ENCODE data around the gene MRAS.
A peak's percentile ranks its signal among the peaks of the same experiment; 100 is the strongest.
"Not testable (repeated sequence)": the region's sequence is repeated elsewhere in the genome, so short reads cannot be mapped to it uniquely, and the experiment has no call there.

MRAS gene

DNA sequence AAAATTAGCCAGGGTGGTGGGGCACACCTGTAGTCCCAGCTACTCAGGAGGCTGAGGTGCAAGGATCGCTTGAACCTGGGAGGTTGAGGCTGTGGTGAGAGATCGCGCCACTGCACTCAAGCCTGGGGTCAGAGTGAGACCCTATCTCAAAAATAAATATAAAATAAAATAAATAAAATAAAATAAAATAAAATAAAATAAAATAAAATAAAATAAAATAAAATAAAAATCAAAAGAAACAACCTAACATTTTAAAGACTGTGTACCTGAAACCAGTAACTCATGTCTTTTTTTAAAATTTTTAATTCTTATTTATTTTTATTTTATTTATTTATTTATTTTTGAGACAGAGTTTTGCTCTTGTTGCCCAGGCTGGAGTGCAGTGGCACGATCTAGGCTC, 78.4 kb downstream of the MRAS start:
- not testable (repeated sequence) for DNase-seq

DNA sequence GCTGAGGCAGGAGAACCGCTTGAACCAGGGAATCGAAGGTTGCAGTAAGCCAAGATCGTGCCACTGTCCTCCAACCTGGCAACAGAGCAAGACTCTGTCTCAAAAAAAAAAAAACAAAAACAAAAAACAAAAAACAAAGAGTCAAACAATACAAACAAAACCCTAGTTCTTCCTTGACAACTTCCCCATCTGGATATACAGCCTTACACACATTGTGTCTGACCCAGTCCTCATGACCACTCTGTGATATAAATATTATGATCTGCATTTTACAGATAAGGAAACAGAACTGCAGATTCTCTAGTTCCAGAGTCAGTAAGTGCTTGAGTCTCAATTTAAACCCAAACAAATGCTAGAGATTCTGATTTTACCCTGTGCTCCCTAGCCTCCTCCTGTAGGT, 81.3 kb downstream of the MRAS start:
- no peak for DNase-seq

DNA sequence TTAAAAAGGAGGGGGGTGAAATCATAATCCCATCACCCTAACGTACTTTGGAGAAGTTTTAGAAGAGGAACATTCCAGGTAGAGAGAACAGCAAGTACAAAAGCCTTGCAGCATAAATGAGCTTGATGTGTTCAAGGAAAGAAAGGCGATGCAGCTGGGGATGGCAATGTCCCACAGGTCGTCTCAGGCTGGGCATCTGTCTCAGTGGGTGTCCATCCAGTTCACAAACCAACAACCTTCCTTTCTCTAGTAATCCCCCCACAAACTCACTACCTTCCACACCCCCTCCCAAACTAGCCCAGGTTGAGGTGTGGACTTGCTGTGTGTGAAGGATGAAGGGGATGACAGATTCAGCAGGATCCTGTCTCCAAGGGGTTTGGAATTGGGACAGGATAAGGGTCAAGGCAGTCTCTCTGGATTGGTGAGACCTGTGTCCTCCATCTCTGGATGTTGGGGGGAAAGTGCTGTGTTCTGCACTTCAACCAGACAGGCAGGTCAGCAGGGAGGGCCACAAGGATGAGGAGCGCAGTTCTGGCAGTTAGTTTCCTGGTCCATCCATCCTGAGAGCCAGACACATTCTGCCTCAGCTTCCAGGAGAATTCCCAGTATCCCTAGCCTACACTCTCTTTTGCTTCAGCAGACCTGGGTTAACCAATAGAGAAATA, 84.3 kb downstream of the MRAS start:
- no peak for DNase-seq

DNA sequence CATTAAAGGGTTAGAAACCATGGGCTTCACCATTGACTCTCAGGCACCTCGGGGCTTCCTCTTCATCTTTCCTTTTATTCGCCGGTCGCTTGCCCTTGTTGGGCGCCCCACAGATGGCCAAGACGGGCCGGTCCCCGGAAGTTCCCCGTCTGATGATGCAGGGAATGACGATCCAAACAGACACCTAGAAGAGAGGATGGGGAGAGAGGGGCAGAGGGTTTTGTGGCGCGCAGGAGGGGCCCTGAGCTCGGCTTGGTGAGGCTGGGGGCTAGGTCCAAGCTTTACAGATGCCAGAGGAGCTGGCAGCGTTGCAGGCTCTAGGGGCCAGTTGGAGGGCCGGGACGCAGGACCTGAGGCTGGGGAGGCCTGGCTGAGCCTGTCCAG, 85.5 kb downstream of the MRAS start:
- no peak for DNase-seq

DNA sequence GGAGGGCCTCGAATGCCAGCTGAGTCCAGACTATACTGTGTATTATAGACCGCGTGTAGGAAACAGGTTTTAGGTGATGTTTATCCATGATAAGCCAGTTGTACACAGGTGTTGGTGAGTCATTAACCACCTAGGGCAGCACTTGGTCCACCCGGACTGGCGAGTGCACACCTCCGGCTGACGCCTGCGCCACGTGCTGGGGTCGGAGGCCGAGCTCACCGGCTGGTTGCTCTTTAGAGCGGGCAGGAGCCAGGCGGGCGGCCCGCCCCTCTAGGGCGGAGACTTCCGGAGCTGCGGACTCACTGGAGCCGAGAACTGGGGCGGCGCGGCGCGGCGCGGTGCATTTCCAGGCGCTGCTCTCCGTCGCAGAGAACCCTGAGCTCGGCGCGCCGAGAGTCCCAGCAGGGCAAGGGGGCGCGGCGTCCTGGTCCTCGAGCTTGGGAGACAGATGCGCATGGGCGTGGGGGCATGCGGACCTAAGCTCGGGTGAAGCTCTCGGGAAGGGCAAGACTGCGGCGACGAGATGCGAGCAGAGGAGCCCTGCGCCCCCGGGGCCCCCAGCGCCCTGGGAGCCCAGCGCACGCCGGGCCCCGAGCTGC, 86.0 kb downstream of the MRAS start, which contains the start of gene ESYT3:
Gene ESYT3 (plus strand): TSS at position 341 of the 599 bp plus-strand sequence. CDS start 183 bp downstream, at position 524.
- peak; percentile 29 for DNase-seq

DNA sequence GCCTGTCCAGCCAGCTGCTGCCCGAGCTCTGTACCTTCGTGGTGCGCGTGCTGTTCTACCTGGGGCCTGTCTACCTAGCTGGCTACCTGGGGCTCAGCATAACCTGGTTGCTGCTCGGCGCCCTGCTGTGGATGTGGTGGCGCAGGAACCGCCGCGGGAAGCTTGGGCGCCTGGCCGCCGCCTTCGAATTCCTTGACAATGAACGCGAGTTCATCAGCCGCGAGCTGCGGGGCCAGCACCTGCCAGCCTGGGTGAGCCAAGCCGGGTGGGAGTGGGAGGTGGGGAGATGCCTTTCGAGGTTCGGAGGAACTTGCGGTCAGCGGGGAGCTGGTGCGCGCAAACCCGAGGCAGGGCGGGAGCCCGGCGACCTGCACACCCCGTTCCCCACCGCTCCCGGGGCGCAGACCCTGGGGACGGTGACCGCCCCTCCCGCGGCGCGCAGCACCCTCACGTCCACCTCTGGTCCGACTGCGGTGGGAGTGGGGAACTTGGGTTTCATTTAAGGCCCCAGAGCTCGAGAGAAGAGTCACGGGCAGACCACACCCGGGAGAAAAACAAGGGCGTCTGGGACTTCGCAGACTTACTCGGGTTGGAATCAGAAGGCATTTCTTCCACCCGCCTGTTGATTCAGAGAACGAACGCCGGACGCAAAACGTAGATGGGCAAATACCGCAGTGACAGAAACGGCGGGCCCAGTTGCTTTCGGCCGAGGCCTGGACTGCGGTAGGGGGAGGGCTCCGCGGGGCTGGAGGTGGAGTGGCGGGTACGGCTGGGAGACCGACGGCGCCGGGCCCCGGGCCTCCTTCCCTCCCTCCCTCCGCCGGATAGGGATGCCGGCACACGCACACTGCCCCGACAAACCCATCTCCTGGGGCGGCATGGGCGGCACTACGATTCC, 86.7 kb downstream of the MRAS start:
- DNase-seq, result no peak

DNA sequence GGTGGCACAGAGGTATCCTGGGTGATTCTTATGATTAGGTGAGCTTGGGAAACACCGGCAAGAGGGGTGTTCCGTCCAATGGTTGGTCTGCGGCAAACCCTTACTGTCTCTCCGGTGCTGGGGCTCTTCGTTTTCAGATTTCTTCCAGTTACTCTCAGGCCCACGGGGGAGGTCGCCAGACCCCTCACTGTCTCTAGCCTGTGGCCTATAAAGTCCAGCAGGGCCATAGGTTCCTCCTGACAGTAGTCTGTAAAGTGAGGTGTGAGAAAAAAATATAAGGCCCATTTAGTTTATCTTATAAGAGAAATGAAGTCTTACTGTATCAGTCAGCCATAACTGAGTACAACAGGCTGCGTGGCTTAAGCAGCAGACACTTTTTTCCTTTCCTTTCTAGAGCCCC, 87.5 kb downstream of the MRAS start:
- DNase-seq, result no peak

DNA sequence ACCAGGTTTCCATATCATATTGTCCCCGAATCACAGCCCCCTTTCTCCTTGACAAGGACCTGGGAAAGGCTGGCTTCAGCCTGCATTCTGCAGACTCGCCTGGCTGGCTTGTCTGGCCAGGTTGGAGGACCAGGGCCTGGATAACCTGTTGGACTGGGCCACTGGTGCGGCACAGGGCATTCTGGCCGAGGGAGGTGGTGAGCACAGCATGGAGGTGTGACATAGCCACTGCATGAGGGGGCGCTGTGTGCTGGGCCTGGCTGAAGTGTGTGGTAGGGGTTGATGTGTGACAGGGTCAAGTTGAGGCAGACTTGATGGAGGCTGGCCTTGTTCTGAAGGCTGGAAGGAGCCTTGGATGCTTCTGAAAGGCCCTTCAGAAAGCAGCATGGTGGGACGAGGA, 88.9 kb downstream of the MRAS start:
- DNase-seq, result no peak

DNA sequence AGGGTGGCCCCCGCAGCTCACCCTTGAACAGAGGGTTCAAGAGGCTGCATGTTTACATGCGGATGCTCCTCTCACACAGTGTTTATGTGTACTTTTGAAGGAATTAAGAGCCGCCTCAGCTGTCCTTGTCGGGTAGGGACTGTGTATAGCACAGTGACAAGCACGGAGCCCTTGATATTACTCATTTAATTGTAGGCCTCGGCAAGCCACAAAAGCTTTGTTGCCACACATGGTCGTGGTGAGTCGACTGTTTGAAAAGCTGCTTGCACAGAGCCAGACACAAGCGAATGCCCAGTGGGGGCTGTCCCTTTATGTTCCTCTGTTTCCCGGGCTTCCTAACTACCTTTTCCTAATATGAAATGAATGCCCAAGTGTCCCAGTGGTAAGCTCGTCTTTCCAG, 90.5 kb downstream of the MRAS start:
- DNase-seq, result no peak

DNA sequence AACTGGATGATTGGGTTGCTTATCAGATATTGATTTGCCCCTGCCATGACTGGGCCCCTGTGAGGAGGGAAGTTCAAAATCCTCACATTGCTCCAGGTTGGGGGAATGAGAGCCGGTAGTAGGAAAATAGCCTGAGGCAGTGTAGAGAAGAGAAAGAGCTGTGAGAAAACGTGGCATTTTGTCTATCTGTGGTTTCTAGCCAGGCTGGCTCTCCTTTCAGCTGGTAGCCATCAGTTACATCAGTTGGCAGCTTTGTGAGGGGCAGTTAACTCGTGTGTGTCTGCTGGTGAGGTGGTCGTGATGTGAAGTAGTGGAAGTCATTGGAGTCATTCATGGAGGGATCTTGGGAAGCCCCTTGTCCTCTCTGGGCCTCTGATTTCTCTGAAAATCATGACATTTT, 91.3 kb downstream of the MRAS start:
- DNase-seq, result no peak

DNA sequence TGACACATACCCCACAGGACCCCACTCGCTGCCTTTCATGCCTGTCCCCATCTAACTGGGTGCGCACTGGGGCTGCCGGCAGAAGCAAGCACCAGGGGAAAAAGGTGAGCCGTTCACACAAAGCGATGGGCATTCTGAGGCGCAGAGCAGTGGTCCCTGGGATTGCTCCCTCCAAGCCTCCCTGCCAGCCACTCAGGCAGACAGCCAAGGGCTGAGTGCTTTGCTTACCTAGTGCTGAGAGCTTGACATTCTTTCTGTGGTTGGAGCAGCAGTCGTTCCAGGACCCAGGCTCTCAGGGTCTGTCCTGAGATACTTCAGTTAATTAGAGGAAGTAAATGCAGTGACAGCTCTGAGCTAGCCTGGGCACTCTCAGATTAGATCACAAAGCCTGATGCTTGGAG, 91.7 kb downstream of the MRAS start:
- no peak for DNase-seq

DNA sequence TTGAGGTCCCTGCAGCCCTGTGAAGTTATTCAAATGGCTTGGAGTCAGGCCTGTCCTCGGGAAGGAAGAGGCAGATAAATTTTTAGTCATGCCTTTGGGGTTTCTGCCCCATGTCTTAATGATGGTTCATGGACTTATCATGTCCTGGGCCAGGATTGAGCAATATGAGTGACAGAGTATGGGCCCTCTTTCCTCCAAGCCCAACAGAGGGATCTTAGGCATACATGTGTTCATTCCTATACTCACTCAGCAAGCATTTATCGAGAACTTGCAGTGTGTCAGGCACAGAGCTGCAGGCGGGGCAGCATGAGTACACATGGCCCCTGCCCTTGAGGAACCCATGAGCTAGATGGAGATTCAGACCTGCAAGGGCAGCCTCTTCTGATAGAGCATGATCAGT, 92.2 kb downstream of the MRAS start:
- no peak for DNase-seq

DNA sequence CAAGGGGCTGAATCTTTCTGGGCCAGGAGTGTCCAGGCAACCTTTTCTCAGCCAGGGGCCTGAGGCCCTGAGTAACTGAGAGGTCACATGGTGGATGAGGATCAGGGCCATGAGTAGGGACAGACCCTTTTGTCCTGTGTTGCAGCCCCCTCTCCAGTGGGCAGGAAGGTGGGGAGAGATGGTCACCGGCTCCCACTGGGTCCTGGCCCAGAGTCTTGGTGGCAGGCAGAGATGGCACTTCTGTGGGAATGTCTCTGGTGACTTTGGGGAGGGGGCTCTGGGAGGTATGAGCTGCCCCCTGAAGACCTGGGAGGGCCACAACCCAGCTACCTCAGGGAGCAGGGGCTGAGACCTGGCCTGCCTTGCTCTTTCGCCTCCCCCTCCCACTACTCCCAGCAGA, 92.9 kb downstream of the MRAS start:
- no peak for DNase-seq

DNA sequence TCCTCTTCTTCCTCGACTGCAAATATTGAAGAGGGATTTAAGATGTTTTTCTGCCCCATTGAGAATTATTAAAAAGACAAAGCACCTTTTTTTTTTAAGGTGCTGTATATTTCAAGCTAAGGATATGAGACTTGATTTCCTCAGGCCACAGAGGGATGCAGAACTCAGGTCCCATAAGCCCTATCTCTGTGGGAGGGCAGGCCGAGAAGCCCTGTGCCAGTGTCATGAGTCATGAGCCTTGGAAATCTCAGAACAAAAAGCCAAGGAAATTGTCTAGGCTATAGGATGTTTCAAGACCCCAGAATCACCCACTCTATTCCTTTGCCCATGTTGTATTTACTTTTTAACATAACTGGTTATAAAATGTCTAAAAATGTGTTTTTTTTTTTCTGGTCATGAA, 93.4 kb downstream of the MRAS start:
- DNase-seq, result no peak

DNA sequence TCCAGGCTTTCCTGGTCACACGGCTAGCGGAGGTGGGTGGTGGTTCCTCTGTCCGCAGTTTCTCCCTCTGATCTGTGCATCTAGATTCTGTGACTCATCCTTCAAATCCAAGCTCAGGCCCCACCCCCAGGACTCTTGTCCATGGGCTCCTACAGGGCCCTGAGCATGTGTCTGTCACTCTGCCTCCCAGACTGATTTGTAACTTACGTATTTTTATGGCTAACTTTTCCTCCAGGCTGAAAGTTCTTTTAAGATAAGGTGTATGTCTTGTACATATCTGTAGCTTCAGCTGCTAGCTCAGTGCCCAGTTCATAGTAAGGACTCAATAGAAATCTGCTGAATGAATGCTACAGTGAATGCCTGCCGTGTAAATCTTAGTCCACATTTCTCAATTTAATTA, 94.1 kb downstream of the MRAS start:
- DNase-seq, result no peak

DNA sequence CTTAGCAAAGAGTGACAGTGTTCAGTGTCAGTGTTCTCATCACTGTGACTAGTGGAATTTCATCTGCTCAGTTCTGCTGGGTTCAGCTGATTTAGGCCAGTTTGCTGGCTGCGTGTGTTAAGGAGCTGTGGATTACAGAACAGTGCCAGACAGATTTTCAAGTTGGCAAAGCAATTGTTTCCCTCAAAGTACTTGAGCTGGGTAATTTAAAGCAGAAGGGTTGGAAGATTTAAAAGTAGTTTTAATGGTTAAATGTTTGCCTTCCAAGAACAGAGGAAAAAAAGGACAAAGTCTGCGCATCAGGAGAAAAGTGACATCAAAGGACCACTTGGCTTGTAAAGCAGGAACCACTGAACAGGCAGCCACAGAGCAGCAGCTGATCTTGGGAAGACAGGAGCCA, 94.7 kb downstream of the MRAS start:
- no peak for DNase-seq

DNA sequence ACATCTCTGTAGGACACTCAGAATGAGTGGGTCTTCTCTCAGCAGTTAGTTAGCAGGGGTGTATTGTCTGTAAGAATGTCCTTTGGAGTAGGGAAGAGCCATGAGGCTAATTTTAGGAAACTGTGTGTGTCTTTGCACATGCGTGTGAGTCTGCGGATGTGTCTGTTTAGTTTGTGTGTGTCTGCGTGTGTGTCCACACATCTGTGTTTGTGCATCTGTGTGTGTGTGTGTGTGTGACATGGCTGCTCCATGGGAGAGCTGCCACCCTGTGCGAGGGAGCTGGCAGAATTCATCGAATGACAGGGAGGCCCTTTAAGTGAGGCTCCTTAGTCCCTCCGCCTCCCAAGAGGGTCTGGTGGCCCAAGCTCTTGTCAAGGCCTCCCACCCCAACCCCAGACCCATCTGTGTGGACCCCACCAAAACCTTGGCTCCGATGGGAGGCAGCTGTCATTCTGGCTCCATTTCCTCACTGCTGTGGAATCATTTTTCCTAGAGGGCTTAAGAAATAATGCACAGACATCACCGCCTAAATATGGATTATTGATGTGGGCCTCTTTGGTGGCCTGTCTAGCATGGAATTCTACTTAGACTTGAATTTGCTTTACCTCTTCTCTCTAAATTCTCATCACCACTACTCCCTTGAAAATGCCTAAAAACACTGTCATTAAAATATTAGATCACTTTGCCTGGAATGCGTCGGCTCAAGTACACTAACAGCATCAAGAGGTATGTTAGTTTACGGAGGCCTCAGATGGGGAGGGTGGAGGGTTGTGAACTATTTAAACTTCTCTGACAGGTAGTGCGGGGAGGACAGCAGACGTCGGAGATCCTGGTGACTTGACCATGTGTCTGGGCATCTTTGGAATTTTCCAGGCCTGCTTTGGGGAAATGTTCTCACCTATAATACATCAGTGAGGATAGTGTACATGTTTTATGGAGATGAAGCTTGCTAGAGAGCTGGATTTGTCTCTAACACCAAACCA, 95.4 kb downstream of the MRAS start:
- no peak for DNase-seq

DNA sequence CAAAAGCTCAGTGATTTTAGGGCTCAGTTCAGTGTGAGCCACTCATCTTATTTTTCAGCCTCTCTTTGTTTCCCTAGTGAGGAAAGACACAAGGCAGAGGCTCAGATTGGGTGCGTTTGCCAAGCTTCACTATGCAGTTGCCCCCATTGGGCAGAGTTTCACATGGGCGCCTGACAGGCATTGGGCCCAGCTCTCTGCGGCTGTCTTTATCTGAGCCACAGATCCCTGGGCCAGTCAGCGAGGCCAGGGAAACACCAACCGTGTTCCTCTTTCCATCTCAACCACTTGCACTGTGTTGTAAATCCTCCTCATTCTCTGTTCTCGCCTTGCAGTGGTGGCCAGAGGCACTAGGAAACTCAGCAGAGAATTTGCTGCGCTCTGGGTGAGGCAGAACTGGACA, 96.9 kb downstream of the MRAS start:
- DNase-seq, result no peak

DNA sequence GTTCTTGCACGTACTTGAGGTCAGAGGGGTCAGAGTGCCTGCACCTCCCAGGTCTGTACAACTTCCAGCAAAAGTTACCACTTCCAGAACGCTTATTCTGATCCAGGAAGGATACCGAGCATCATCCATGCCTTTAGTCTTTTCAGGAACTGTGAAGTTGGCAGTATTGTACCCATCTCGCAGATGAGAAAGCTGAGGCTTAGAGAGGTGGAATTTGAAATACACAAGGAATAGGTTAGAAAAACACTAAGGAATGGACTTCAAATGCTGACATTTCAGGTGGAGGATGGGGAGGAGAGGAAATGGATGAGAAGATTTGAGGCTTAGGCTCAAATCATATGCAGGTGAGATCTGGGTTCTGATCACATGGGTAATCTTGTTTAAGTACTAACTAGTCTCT, 97.3 kb downstream of the MRAS start:
- DNase-seq, result no peak

DNA sequence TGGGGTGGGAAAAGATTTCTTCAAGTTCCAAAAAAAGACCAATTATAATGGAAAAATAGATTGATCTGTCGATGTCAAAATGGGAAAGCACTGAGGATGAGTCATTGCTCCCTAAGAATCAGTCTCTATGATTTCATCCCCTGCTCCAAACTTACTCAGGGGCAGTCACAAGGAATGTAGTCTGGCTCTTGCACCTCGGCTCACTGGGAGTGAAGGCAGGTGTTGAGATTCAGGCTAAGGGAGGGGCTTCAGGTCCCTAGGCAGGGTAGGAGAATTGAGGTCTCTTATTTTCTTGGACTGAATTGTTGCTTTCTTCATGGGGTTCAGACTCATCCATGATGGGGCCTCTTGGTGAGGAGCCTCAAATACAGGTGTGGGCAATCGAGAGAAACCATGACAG, 100.3 kb downstream of the MRAS start:
- DNase-seq, result no peak

DNA sequence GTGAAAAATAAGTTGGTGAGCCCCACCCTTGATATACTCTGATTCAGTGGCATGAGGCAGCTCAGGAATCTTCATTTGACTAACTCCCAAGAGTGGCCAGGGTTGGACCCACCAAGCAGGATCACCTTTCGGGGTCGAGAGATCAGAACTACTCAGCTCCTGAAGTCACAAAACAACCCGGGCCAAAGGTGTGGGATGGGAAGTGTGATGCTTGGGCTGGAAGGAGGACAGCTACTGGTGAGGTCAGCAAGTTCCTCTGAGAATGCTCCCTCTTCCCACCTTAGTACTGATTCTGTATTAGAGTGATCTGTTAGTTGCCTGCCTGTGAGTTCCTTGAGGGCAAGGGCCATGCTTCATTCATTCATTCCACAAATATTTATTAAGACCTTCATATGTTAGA, 101.1 kb downstream of the MRAS start:
- no peak for DNase-seq

DNA sequence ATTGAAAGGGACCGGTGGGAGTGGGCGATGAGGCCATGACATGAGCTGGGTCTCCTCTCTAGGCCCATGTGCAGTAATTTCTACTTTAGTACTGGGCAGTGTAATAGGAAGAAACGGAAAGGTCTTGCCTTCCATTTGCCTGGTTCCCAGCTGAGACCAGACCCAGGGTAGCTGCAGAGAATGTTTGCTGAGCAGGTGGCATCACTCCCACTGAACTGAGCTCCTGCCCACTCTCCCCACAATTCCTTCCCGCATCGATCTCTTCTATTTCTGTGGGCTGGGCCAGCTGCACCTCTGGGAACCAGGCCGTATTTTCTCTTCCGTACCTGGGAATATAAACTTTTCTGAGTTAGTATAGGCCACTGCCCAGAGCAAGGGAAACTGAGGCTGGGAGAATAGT, 101.8 kb downstream of the MRAS start:
- no peak for DNase-seq

All from CD4-positive, alpha-beta T cell treated with Interleukin-10 for 1 hour (primary cell).